ENCODE measurements around the gene ZNF362.

Gene ZNF362

GRCh38 chr1:33317354-33317753, 61.1 kb downstream of the ZNF362 start:
- Histone ChIP-seq H3K9me3 (ENCODE audit: control insufficient read depth, low read depth, low read length) (no peaks in the 10 kb centered on the region), H3K27ac (ENCODE audit: low read length) (no peak overlapping the region), H3K27me3 (ENCODE audit: control insufficient read depth, insufficient read depth, low read length) (no peaks in the 10 kb centered on the region), H3K4me1 (ENCODE audit: control insufficient read depth, low read depth, low read length) (no peaks in the 10 kb centered on the region), H3K9ac (ENCODE audit: low read length) (no peak overlapping the region), H3K36me3 (ENCODE audit: control insufficient read depth, low read depth, low read length) (no peaks in the 10 kb centered on the region), H3K4me3 (ENCODE audit: low read length) (no peak overlapping the region)

GRCh38 chr1:33317946-33318345, 61.7 kb downstream of the ZNF362 start:
- Histone ChIP-seq H3K27me3 (ENCODE audit: control insufficient read depth, insufficient read depth, low read length) (no peaks in the 10 kb centered on the region), H3K36me3 (ENCODE audit: control insufficient read depth, low read depth, low read length) (no peaks in the 10 kb centered on the region), H3K9ac (ENCODE audit: low read length) (no peak overlapping the region), H3K27ac (ENCODE audit: low read length) (no peak overlapping the region), H3K4me1 (ENCODE audit: control insufficient read depth, low read depth, low read length) (no peaks in the 10 kb centered on the region), H3K9me3 (ENCODE audit: control insufficient read depth, low read depth, low read length) (no peaks in the 10 kb centered on the region), H3K4me3 (ENCODE audit: low read length) (no peak overlapping the region)

GRCh38 chr1:33319186-33319948, 63.1 kb downstream of the ZNF362 start:
- Histone ChIP-seq H3K4me3 (ENCODE audit: low read length) (no peak overlapping the region), H3K27ac (ENCODE audit: low read length) (no peak overlapping the region), H3K9ac (ENCODE audit: low read length) (no peak overlapping the region), H3K4me1 (ENCODE audit: control insufficient read depth, low read depth, low read length) (no peaks in the 10 kb centered on the region), H3K9me3 (ENCODE audit: control insufficient read depth, low read depth, low read length) (no peaks in the 10 kb centered on the region), H3K27me3 (ENCODE audit: control insufficient read depth, insufficient read depth, low read length) (no peaks in the 10 kb centered on the region), H3K36me3 (ENCODE audit: control insufficient read depth, low read depth, low read length) (peaks cover 7% of the 10 kb centered on the region)

- Histone ChIP-seq H3K4me3 (ENCODE audit: low read length) (no peak overlapping the region), H3K27me3 (ENCODE audit: control insufficient read depth, insufficient read depth, low read length) (no peaks in the 10 kb centered on the region), H3K36me3 (ENCODE audit: control insufficient read depth, low read depth, low read length) (peaks cover 11% of the 10 kb centered on the region), H3K9me3 (ENCODE audit: control insufficient read depth, low read depth, low read length) (no peaks in the 10 kb centered on the region), H3K4me1 (ENCODE audit: control insufficient read depth, low read depth, low read length) (no peaks in the 10 kb centered on the region), H3K27ac (ENCODE audit: low read length) (no peak overlapping the region), H3K9ac (ENCODE audit: low read length) (no peak overlapping the region)
These were observed 63.8 kb downstream of the ZNF362 start for GRCh38 chr1:33319949-33320618.

- Histone ChIP-seq H3K4me1 (ENCODE audit: control insufficient read depth, low read depth, low read length) (no peaks in the 10 kb centered on the region), H3K27ac (ENCODE audit: low read length) (no peak within 1 kb of the TSS), H3K9me3 (ENCODE audit: control insufficient read depth, low read depth, low read length) (no peaks in the 10 kb centered on the region), H3K4me3 (ENCODE audit: low read length) (no peak within 1 kb of the TSS), H3K36me3 (ENCODE audit: control insufficient read depth, low read depth, low read length) (peaks cover 17% of the 10 kb centered on the region), H3K27me3 (ENCODE audit: control insufficient read depth, insufficient read depth, low read length) (no peaks in the 10 kb centered on the region), H3K9ac (ENCODE audit: low read length) (no peak within 1 kb of the TSS)
These were observed 64.4 kb downstream of the ZNF362 start, which contains the start of gene A3GALT2 for GRCh38 chr1:33320619-33321165. Gene A3GALT2 (minus strand): TSS chr1:33321098. CDS start chr1:33321098, 0 bp downstream.

- Histone ChIP-seq H3K4me1 (ENCODE audit: control insufficient read depth, low read depth, low read length) (no peaks in the 10 kb centered on the region), H3K9me3 (ENCODE audit: control insufficient read depth, low read depth, low read length) (no peaks in the 10 kb centered on the region), H3K27me3 (ENCODE audit: control insufficient read depth, insufficient read depth, low read length) (no peaks in the 10 kb centered on the region), H3K4me3 (ENCODE audit: low read length) (no peak overlapping the region), H3K36me3 (ENCODE audit: control insufficient read depth, low read depth, low read length) (peaks cover 20% of the 10 kb centered on the region), H3K9ac (ENCODE audit: low read length) (no peak overlapping the region), H3K27ac (ENCODE audit: low read length) (no peak overlapping the region)
These were observed 64.9 kb downstream of the ZNF362 start for GRCh38 chr1:33321178-33321577.

- Histone ChIP-seq H3K4me1 (ENCODE audit: control insufficient read depth, low read depth, low read length) (no peaks in the 10 kb centered on the region), H3K9me3 (ENCODE audit: control insufficient read depth, low read depth, low read length) (no peaks in the 10 kb centered on the region), H3K9ac (ENCODE audit: low read length) (no peak overlapping the region), H3K27me3 (ENCODE audit: control insufficient read depth, insufficient read depth, low read length) (no peaks in the 10 kb centered on the region), H3K4me3 (ENCODE audit: low read length) (no peak overlapping the region), H3K27ac (ENCODE audit: low read length) (no peak overlapping the region), H3K36me3 (ENCODE audit: control insufficient read depth, low read depth, low read length) (peaks cover 20% of the 10 kb centered on the region)
These were observed 65.8 kb downstream of the ZNF362 start for GRCh38 chr1:33322109-33322508.

GRCh38 chr1:33322870-33323585, 66.7 kb downstream of the ZNF362 start:
- H3K9me3 ChIP-seq (ENCODE audit: control insufficient read depth, low read depth, low read length): no peaks in the 10 kb centered on the region
- H3K36me3 ChIP-seq (ENCODE audit: control insufficient read depth, low read depth, low read length): peaks cover 25% of the 10 kb centered on the region
- H3K27me3 ChIP-seq (ENCODE audit: control insufficient read depth, insufficient read depth, low read length): no peaks in the 10 kb centered on the region
- H3K9ac ChIP-seq (ENCODE audit: low read length): no peak overlapping the region
- no peaks in the 10 kb centered on the region for H3K4me1 ChIP-seq (ENCODE audit: control insufficient read depth, low read depth, low read length)
- no peak overlapping the region for H3K27ac ChIP-seq (ENCODE audit: low read length)
- H3K4me3 ChIP-seq (ENCODE audit: low read length): no peak overlapping the region

- H3K9ac ChIP-seq (ENCODE audit: low read length): no peak overlapping the region
- no peaks in the 10 kb centered on the region for H3K27me3 ChIP-seq (ENCODE audit: control insufficient read depth, insufficient read depth, low read length)
- no peaks in the 10 kb centered on the region for H3K9me3 ChIP-seq (ENCODE audit: control insufficient read depth, low read depth, low read length)
- H3K4me1 ChIP-seq (ENCODE audit: control insufficient read depth, low read depth, low read length): no peaks in the 10 kb centered on the region
- H3K4me3 ChIP-seq (ENCODE audit: low read length): no peak overlapping the region
- peaks cover 32% of the 10 kb centered on the region for H3K36me3 ChIP-seq (ENCODE audit: control insufficient read depth, low read depth, low read length)
- H3K27ac ChIP-seq (ENCODE audit: low read length): no peak overlapping the region
These were observed 67.6 kb downstream of the ZNF362 start for GRCh38 chr1:33323663-33324477.

GRCh38 chr1:33324677-33325575, 68.6 kb downstream of the ZNF362 start:
- Histone ChIP-seq H3K4me1 (ENCODE audit: control insufficient read depth, low read depth, low read length) (no peaks in the 10 kb centered on the region), H3K27ac (ENCODE audit: low read length) (no peak overlapping the region), H3K36me3 (ENCODE audit: control insufficient read depth, low read depth, low read length) (peaks cover 41% of the 10 kb centered on the region), H3K9ac (ENCODE audit: low read length) (no peak overlapping the region), H3K9me3 (ENCODE audit: control insufficient read depth, low read depth, low read length) (no peaks in the 10 kb centered on the region), H3K27me3 (ENCODE audit: control insufficient read depth, insufficient read depth, low read length) (no peaks in the 10 kb centered on the region), H3K4me3 (ENCODE audit: low read length) (no peak overlapping the region)

Measured in iPS-18a (cell line).